Measurements from ENCODE around the gene C19orf12.

The C19orf12 gene

DNA sequence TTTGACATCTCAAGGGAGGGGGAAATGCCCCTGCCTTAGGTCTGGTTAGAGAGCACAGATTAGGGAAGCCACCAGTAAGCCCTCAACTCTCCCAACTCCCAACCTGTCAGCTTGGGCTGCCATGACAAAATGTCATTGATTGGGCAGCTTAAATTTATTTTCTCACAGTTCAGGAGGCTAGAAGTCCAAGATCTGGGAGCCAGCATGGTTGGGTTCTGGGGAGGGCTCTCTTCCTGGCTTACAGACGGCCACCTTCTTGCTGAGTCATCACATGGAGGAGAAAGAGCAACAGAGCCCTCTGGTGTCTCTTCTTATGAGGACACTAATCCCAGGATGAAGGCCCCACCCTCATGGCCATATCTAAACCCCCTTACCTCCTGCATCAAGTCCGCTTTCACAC, 24.2 kb downstream of the C19orf12 start:
- Histone ChIP-seq H3K9me3 (ENCODE audit: control insufficient read depth, low read length) (no peaks in the 10 kb centered on the region), H3K9ac (ENCODE audit: low read length) (no peak overlapping the region), H3K27me3 (ENCODE audit: control insufficient read depth, insufficient read depth, low read length) (no peaks in the 10 kb centered on the region), H3K4me1 (ENCODE audit: control insufficient read depth, insufficient read depth, low read length) (no peaks in the 10 kb centered on the region), H3K36me3 (ENCODE audit: control insufficient read depth, insufficient read depth, low read length) (no peaks in the 10 kb centered on the region), H3K4me3 (ENCODE audit: low read length) (no peak overlapping the region)

DNA sequence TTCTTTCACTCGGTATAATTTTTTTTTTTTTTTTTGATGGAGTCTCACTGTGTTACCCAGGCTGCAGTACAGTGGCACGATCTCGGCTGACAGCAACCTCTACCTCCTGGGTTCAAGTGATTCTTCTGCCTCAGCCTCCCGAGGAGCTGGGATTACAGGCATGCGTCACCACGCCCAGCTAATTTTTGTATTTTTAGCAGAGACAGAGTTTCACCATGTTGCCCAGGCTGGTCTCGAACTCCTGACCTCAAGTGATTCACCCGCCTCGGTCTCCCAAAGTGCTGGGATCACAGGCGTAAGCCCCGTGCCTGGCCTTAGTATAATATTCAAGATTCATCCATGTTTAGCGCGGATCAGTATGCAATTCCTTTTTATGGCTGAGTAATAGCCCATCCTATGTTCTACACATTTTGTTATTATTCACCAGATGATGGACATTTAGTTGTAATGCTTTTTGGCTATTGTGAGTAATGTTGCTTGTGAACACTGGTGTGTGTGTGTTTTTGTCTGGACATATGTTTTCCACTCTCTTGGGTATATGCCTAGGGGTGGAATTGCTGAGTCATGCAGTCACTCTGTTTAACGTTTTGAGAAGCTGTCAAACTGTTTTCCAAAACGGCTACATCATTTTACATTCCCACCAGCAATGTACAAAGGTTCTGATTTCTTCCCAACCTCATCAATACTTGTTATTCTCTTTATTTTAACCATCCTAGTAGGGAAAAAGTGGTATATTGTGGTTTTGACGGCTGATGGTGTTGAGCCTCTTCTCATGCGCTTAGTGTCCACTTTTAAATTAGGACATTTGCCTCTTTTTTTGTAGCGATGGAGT, 26.9 kb downstream of the C19orf12 start:
- H3K9ac ChIP-seq (ENCODE audit: low read length) = no peak overlapping the region
- no peak overlapping the region for H3K4me3 ChIP-seq (ENCODE audit: low read length)
- H3K36me3 ChIP-seq (ENCODE audit: control insufficient read depth, insufficient read depth, low read length) = no peaks in the 10 kb centered on the region

DNA sequence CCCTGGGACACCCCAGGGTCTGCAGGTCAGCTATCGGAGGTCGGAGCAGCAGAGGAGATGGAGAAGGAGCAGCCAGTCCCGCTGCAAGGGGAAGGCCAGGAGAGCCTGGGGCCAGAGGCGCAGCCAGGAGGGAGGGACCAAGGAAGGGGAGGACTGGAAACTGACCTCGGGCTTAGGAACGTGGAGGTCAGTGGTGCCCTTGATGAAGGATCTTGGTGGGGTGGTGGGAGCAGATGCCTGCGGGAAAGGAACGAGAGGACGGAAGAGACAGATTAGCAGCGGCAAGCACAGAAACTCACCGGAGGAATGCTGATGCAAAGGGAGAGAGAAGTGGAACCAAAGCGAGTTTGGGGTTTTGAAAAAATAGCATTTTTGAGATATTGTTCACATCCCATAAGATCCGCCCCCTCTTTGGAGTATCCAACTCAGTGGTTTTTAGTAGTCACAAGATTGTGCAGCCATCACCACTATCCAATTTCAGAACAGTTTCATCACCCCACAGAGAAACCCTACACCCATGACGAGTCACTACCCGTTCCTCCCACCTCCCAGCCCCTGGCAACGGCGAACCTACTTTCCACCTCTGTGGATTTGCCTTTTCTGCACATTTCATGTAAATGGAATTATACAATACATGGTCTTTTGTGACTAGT, 27.7 kb downstream of the C19orf12 start:
- no peaks in the 10 kb centered on the region for H3K36me3 ChIP-seq (ENCODE audit: control insufficient read depth, insufficient read depth, low read length)
- H3K27me3 ChIP-seq (ENCODE audit: control insufficient read depth, insufficient read depth, low read length) = no peaks in the 10 kb centered on the region
- H3K9ac ChIP-seq (ENCODE audit: low read length) = no peak overlapping the region
- H3K4me1 ChIP-seq (ENCODE audit: control insufficient read depth, insufficient read depth, low read length) = no peaks in the 10 kb centered on the region
- no peaks in the 10 kb centered on the region for H3K9me3 ChIP-seq (ENCODE audit: control insufficient read depth, low read length)
- no peak overlapping the region for H3K4me3 ChIP-seq (ENCODE audit: low read length)

More for the DNA sequence above, 26.9 kb downstream of the C19orf12 start:
- no peaks in the 10 kb centered on the region for H3K27me3 ChIP-seq (ENCODE audit: control insufficient read depth, insufficient read depth, low read length)
- no peaks in the 10 kb centered on the region for H3K9me3 ChIP-seq (ENCODE audit: control insufficient read depth, low read length)
- H3K4me1 ChIP-seq (ENCODE audit: control insufficient read depth, insufficient read depth, low read length) = no peaks in the 10 kb centered on the region

DNA sequence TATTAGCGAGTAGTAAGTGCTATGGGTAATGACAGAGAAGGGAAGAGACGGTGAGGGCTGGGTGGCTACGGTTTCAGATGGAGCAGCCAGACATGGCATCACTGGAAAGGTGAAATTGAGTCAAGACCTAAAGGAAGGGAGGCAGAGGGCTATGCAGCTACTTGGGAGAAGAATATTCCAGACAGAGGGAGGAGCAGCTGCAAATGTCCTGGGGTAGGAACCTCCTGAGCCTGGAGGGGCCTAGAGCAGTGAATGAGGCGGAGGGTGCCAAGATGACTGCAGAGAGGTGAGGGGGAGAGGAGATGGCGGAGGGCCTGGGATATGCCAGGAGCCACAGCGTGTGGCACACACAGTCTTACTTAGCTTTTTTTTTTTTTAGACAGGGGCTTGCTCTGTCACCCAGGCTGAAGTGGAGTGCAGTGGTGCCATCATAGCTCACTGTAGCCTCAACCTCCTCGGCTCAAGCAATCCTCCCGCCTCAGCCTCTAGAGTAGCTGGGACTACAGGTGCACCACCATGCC, 28.7 kb downstream of the C19orf12 start:
- Histone ChIP-seq H3K9ac (ENCODE audit: low read length) (no peak overlapping the region), H3K27me3 (ENCODE audit: control insufficient read depth, insufficient read depth, low read length) (no peaks in the 10 kb centered on the region), H3K9me3 (ENCODE audit: control insufficient read depth, low read length) (no peaks in the 10 kb centered on the region), H3K4me3 (ENCODE audit: low read length) (no peak overlapping the region), H3K4me1 (ENCODE audit: control insufficient read depth, insufficient read depth, low read length) (no peaks in the 10 kb centered on the region), H3K36me3 (ENCODE audit: control insufficient read depth, insufficient read depth, low read length) (no peaks in the 10 kb centered on the region)

DNA sequence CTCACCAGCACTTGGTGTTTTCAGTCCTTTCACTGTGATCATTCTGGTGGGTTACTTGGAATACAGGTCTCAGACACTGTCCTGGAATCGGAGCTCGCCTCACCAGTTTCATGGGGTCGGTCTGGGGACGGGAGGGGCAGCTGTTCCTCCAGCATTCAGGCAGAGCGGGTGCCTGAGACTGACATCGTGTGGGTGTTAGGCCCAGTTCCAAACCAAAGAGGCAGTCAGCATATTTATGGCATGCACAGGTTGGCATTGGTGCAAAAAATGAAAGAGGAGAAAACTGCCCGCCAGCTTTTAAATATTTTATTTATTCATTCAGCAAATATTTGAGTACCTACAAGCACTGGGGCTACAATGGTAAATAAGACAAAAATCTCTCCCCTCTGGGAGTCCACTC, 29.7 kb downstream of the C19orf12 start:
- Histone ChIP-seq H3K27me3 (ENCODE audit: control insufficient read depth, insufficient read depth, low read length) (no peaks in the 10 kb centered on the region), H3K36me3 (ENCODE audit: control insufficient read depth, insufficient read depth, low read length) (no peaks in the 10 kb centered on the region), H3K9me3 (ENCODE audit: control insufficient read depth, low read length) (no peaks in the 10 kb centered on the region), H3K9ac (ENCODE audit: low read length) (no peak overlapping the region), H3K4me3 (ENCODE audit: low read length) (no peak overlapping the region), H3K4me1 (ENCODE audit: control insufficient read depth, insufficient read depth, low read length) (no peaks in the 10 kb centered on the region)

DNA sequence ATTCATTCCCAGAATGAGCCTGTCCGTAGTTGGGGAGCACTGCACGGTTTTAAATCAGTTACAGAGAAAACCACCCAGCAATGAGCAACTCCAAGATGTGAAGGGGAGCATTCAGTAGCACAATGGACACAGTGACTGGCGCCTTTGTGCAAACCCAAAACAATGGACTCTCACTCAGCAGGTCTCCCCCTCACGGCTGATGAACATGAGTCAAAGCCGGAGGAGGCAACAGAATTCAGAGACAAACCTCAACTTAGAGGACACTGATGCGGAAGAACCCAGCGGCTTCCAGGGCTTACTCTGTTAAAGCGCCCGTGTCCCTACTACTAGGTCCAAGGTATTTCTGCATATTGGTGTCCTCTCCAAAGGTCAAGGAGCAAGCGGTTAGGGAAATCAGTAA, 32.1 kb downstream of the C19orf12 start:
- Histone ChIP-seq H3K9ac (ENCODE audit: low read length) (no peak overlapping the region), H3K4me3 (ENCODE audit: low read length) (no peak overlapping the region), H3K36me3 (ENCODE audit: control insufficient read depth, insufficient read depth, low read length) (no peaks in the 10 kb centered on the region), H3K9me3 (ENCODE audit: control insufficient read depth, low read length) (no peaks in the 10 kb centered on the region), H3K27me3 (ENCODE audit: control insufficient read depth, insufficient read depth, low read length) (no peaks in the 10 kb centered on the region), H3K4me1 (ENCODE audit: control insufficient read depth, insufficient read depth, low read length) (no peaks in the 10 kb centered on the region)

DNA sequence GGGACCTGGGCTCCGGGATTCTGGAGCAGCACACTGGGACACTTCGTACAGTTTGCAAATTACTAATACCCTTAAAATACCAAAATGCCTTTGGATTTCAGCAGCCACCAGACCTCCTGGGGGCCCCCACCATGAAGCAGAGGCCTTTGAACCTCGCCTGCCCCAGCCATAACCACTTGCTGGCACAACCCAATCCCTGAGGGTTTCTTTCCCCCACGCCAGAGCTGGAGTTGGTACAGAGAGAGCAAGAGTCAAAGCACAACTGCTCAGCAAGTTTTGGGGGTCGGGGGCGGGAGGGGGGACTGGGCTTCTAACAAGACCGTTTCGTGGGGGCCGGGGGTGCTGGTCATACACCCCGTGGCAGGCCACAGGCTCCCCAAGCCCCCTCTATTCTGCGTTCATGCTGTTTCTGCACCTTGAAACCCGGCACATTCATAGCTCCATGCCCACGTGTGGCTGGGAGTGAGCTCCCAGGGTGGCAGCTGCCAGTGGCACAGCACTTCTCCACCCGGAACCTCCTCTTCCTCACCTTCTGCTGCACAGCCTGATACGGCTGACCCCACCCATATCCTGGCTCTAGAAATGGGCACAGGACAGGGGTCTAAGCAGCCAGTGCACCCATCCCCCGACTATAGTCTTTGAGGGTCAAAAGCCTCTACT, 32.7 kb downstream of the C19orf12 start:
- no peaks in the 10 kb centered on the region for H3K4me1 ChIP-seq (ENCODE audit: control insufficient read depth, insufficient read depth, low read length)
- H3K36me3 ChIP-seq (ENCODE audit: control insufficient read depth, insufficient read depth, low read length) = no peaks in the 10 kb centered on the region
- H3K27me3 ChIP-seq (ENCODE audit: control insufficient read depth, insufficient read depth, low read length) = no peaks in the 10 kb centered on the region
- H3K9me3 ChIP-seq (ENCODE audit: control insufficient read depth, low read length) = no peaks in the 10 kb centered on the region
- no peak overlapping the region for H3K4me3 ChIP-seq (ENCODE audit: low read length)
- H3K9ac ChIP-seq (ENCODE audit: low read length) = no peak overlapping the region

DNA sequence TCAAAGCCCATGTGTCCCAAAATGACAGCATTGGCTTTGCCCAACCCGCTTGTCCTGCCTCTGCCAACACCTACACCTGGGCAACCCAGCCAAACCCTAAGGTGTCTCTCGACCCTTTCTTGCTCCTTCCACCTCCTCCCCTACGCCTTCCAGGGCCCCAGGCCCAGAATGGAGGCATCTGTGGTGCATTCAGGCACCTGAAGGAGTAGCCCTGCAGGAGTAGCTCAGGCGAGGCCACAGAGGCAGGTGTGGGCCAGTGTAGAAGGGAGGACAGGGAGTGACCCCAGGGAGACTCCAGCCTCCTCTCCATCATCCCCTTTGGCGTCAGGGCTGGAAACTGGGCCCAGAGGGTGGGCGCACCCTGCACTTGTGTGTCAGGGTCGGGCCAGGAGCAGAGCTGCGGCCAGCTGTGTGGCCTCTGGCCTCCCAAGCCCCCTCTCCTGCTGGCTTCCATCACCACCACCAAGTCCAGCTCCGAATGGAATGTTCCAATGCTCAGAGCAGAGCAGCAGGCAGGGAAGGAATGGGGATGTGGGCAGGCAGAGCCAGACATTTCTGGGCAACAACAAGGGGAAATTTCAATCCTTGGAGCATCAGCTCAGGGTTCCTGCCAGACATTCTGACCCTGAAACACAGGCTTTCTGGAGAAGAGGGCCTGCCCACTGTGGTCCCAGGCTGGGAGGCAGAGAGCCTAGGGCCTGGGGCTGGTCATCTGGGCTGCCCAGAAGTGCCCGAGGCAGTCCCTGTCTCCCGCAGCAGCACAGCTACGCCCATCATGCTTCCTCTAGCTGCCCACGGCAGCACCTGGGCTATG, 33.4 kb downstream of the C19orf12 start:
- Histone ChIP-seq H3K9me3 (ENCODE audit: control insufficient read depth, low read length) (no peaks in the 10 kb centered on the region), H3K4me1 (ENCODE audit: control insufficient read depth, insufficient read depth, low read length) (peaks cover 4% of the 10 kb centered on the region), H3K36me3 (ENCODE audit: control insufficient read depth, insufficient read depth, low read length) (no peaks in the 10 kb centered on the region), H3K4me3 (ENCODE audit: low read length) (no peak overlapping the region), H3K9ac (ENCODE audit: low read length) (no peak overlapping the region), H3K27me3 (ENCODE audit: control insufficient read depth, insufficient read depth, low read length) (no peaks in the 10 kb centered on the region)

DNA sequence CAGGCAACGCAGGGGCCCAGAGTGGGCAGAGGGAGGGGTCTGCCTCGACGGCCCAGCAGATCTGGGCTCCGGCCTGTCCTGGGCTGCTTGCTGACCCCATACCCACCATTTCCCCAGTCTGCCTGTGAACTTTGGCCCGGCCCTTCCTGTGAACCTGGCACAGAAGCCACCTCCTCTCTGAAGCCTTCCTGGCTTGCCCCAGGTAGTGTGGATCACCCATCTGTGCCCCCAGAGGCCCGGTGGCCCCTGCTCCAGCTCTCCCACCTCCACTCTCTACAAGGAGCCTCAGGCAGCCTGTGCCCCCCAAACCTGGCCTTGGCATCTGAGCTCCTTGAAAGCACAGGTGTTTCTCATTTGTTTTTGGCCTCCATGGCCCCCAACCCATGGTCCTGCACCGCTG, 34.1 kb downstream of the C19orf12 start:
- no peak overlapping the region for H3K4me3 ChIP-seq (ENCODE audit: low read length)
- H3K27me3 ChIP-seq (ENCODE audit: control insufficient read depth, insufficient read depth, low read length) = no peaks in the 10 kb centered on the region
- H3K9me3 ChIP-seq (ENCODE audit: control insufficient read depth, low read length) = no peaks in the 10 kb centered on the region
- no peaks in the 10 kb centered on the region for H3K36me3 ChIP-seq (ENCODE audit: control insufficient read depth, insufficient read depth, low read length)
- H3K4me1 ChIP-seq (ENCODE audit: control insufficient read depth, insufficient read depth, low read length) = peaks cover 6% of the 10 kb centered on the region
- H3K9ac ChIP-seq (ENCODE audit: low read length) = no peak overlapping the region

DNA sequence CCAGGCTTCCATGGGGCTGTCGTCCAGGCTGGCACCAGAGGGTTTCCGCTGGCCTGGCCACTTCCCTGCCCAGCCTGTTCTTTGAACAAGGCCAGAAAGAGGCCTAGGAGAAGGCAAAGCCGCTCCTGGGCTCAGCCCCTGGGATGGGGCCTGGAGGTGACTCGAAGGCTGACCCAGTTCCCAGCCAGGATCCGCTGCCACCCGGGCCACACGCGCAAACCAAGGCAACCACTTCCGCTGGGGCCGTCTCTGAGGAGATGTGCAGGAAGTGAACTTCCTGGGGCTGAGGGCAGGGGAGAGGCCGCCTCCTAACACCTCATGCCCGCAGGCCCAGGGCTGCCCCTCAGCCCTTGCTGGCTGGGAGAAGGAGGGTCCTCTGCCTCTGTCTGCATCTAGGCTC, 34.6 kb downstream of the C19orf12 start:
- H3K36me3 ChIP-seq (ENCODE audit: control insufficient read depth, insufficient read depth, low read length) = no peaks in the 10 kb centered on the region
- H3K27me3 ChIP-seq (ENCODE audit: control insufficient read depth, insufficient read depth, low read length) = no peaks in the 10 kb centered on the region
- no peak overlapping the region for H3K4me3 ChIP-seq (ENCODE audit: low read length)
- H3K9ac ChIP-seq (ENCODE audit: low read length) = no peak overlapping the region
- H3K4me1 ChIP-seq (ENCODE audit: control insufficient read depth, insufficient read depth, low read length) = peaks cover 6% of the 10 kb centered on the region
- no peaks in the 10 kb centered on the region for H3K9me3 ChIP-seq (ENCODE audit: control insufficient read depth, low read length)

DNA sequence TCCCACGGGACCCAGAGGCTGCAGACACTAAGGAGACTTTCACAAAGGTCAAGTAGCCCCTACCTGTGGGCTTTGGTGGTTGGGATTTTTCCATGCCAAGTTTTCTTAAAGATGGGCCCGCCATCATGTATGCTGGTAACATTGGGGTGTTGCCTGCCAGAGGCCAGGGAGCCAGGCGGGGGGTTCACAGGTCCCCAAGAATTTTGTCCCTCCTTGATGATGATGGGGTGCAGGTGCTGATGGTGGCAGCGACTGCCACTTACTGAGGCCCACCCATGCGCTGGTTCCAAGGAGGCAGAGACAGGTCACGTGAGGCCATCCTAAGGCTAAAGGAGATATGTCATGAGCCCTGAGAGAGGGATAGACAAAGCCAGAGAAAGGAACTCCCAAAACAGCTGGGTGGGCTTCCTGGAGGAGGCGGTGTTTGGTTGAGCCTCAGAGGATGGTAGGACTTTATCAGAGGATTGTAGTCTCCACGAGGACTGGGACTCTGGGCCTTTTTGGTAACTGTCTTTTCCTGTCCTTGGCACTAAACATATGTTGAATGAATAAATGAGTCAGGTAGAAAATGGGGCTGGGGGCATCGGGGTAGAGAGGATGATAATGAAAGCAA, 35.4 kb downstream of the C19orf12 start:
- no peaks in the 10 kb centered on the region for H3K27me3 ChIP-seq (ENCODE audit: control insufficient read depth, insufficient read depth, low read length)
- H3K4me3 ChIP-seq (ENCODE audit: low read length) = no peak overlapping the region
- no peaks in the 10 kb centered on the region for H3K36me3 ChIP-seq (ENCODE audit: control insufficient read depth, insufficient read depth, low read length)
- peaks cover 6% of the 10 kb centered on the region for H3K4me1 ChIP-seq (ENCODE audit: control insufficient read depth, insufficient read depth, low read length)
- H3K9ac ChIP-seq (ENCODE audit: low read length) = no peak overlapping the region
- no peaks in the 10 kb centered on the region for H3K9me3 ChIP-seq (ENCODE audit: control insufficient read depth, low read length)
